NB4 (cell line): Measurements from ENCODE around the gene SNX19.

Source experiments
- MYC ChIP-seq: IDR thresholded peaks from 2 replicates; pipeline ENCODE4 v1.6.1; 2011; ENCODE audit warnings: low read depth, low read length
- POLR2A ChIP-seq: IDR thresholded peaks from 2 replicates; pipeline ENCODE4 v1.6.1; 2011; ENCODE audit warnings: mild to moderate bottlenecking; ENCODE audit not compliant: insufficient read length; ENCODE audit errors: extremely low read depth
- TF ChIP-seq, protein P1 (sequence below): IDR thresholded peaks from one replicate; pipeline ENCODE4 v1.5.1; 2012; ENCODE audit warnings: low read depth, low read length
- TF ChIP-seq, protein P2 (sequence below): IDR thresholded peaks from 2 replicates; pipeline ENCODE4 v1.6.1; 2011; ENCODE audit warnings: low read depth, low read length

DNA sequence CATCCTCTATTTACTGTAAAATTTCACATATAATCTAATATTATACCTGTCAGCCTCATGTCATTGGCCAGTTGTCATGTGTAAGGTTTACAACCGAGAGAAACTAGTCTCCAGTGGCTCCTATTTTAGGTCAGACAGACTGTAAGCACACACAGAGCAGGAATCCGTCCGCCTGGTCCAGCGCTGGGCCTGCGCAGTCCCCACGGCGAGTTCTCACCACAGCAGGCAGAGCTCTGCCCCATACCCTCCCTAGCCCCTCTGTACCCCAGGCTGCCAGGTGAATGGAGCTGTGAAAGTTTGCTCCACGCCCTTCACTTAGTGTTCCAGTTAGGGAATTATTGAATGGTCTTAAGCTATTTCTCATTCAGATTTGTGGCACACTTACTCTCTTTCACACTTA lies 63.7 kb downstream of the SNX19 start:
- TF ChIP-seq, protein P1, sequence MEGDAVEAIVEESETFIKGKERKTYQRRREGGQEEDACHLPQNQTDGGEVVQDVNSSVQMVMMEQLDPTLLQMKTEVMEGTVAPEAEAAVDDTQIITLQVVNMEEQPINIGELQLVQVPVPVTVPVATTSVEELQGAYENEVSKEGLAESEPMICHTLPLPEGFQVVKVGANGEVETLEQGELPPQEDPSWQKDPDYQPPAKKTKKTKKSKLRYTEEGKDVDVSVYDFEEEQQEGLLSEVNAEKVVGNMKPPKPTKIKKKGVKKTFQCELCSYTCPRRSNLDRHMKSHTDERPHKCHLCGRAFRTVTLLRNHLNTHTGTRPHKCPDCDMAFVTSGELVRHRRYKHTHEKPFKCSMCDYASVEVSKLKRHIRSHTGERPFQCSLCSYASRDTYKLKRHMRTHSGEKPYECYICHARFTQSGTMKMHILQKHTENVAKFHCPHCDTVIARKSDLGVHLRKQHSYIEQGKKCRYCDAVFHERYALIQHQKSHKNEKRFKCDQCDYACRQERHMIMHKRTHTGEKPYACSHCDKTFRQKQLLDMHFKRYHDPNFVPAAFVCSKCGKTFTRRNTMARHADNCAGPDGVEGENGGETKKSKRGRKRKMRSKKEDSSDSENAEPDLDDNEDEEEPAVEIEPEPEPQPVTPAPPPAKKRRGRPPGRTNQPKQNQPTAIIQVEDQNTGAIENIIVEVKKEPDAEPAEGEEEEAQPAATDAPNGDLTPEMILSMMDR: no peak
- TF ChIP-seq, protein P2, sequence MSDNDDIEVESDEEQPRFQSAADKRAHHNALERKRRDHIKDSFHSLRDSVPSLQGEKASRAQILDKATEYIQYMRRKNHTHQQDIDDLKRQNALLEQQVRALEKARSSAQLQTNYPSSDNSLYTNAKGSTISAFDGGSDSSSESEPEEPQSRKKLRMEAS: no peak
- no peak for TF ChIP-seq POLR2A
- no peak for TF ChIP-seq MYC
